HEK293 (cell line): ENCODE results near the gene DCUN1D2.

Experiments used
- BCL11A ChIP-seq: fragments of 450-650 bp; formaldehyde crosslinking; IDR thresholded peaks from 2 replicates; pipeline ENCODE4 v1.5.1; 2016; ENCODE audit warnings: low read depth, missing biosample characterization, missing genetic modification characterization
- GFI1B ChIP-seq: fragments of 450-650 bp; formaldehyde crosslinking; IDR thresholded peaks from 2 replicates; pipeline ENCODE4 v1.5.1; 2016; ENCODE audit warnings: missing biosample characterization, missing genetic modification characterization
- PRDM1 ChIP-seq: fragments of 450-650 bp; formaldehyde crosslinking; IDR thresholded peaks from 2 replicates; pipeline ENCODE4; 2016; ENCODE audit warnings: missing biosample characterization, missing genetic modification characterization
- PRDM10 ChIP-seq: fragments of 450-650 bp; formaldehyde crosslinking; IDR thresholded peaks from 2 replicates; pipeline ENCODE4 v1.5.1; 2016; ENCODE audit warnings: missing biosample characterization, missing genetic modification characterization
- SETDB1 ChIP-seq: IDR thresholded peaks from one replicate; pipeline ENCODE4 v1.6.1; 2017; ENCODE audit warnings: mild to moderate bottlenecking, low read length, moderate library complexity, mixed read lengths; ENCODE audit not compliant: insufficient read length
- TRIM28 ChIP-seq: IDR thresholded peaks from 2 replicates; pipeline ENCODE4 v1.6.1; 2011; ENCODE audit warnings: low read length, control low read depth, borderline replicate concordance
- ZBTB21 ChIP-seq: fragments of 450-650 bp; formaldehyde crosslinking; IDR thresholded peaks from 2 replicates; pipeline ENCODE4 v1.5.1; 2017; ENCODE audit warnings: missing biosample characterization, missing genetic modification characterization
- ZBTB48 ChIP-seq: fragments of 450-650 bp; formaldehyde crosslinking; IDR thresholded peaks from 2 replicates; pipeline ENCODE4 v1.5.1; 2016; ENCODE audit warnings: missing biosample characterization, missing genetic modification characterization
- ZFP3 ChIP-seq: fragments of 450-650 bp; formaldehyde crosslinking; IDR thresholded peaks from 2 replicates; pipeline ENCODE4 v1.5.1; 2016; ENCODE audit warnings: low read depth, missing biosample characterization, missing genetic modification characterization
- ZNF2 ChIP-seq: fragments of 450-650 bp; formaldehyde crosslinking; IDR thresholded peaks from 2 replicates; pipeline ENCODE4 v1.5.1; 2016; ENCODE audit warnings: missing biosample characterization, missing genetic modification characterization
- ZNF350 ChIP-seq: fragments of 450-650 bp; formaldehyde crosslinking; IDR thresholded peaks from 2 replicates; pipeline ENCODE4 v1.5.0; 2017; ENCODE audit warnings: missing biosample characterization, mild to moderate bottlenecking, missing genetic modification characterization
- ZNF394 ChIP-seq: fragments of 450-650 bp; formaldehyde crosslinking; IDR thresholded peaks from 2 replicates; pipeline ENCODE4 v1.5.1; 2016; ENCODE audit warnings: missing biosample characterization, missing genetic modification characterization, mild to moderate bottlenecking, moderate library complexity, borderline replicate concordance
- ZNF423 ChIP-seq: fragments of 450-650 bp; formaldehyde crosslinking; IDR thresholded peaks from 2 replicates; pipeline ENCODE4 v1.5.1; 2016; ENCODE audit warnings: missing biosample characterization, missing genetic modification characterization
- ZNF449 ChIP-seq: fragments of 450-650 bp; formaldehyde crosslinking; IDR thresholded peaks from 2 replicates; pipeline ENCODE4 v1.5.1; 2017; ENCODE audit warnings: missing biosample characterization, mild to moderate bottlenecking, missing genetic modification characterization, moderate library complexity
- ZNF548 ChIP-seq: fragments of 450-650 bp; formaldehyde crosslinking; IDR thresholded peaks from 2 replicates; pipeline ENCODE4 v1.5.1; 2016; ENCODE audit warnings: missing biosample characterization, missing genetic modification characterization
- ZNF585B ChIP-seq: fragments of 450-650 bp; formaldehyde crosslinking; IDR thresholded peaks from 2 replicates; pipeline ENCODE4 v1.5.1; 2016; ENCODE audit warnings: missing biosample characterization, missing genetic modification characterization
- ZNF596 ChIP-seq: fragments of 450-650 bp; IDR thresholded peaks from 2 replicates; pipeline ENCODE4 v1.5.0; 2018; ENCODE audit warnings: missing biosample characterization, mild to moderate bottlenecking, missing genetic modification characterization, moderate library complexity
- ZNF626 ChIP-seq: fragments of 450-650 bp; sonication (Bioruptor Pico); formaldehyde crosslinking; IDR thresholded peaks from 2 replicates; pipeline ENCODE4 v1.5.1; 2018; ENCODE audit warnings: missing biosample characterization, missing genetic modification characterization, inconsistent platforms
- ZNF639 ChIP-seq: fragments of 450-650 bp; formaldehyde crosslinking; IDR thresholded peaks from 2 replicates; pipeline ENCODE4 v1.5.1; 2016; ENCODE audit warnings: missing biosample characterization, missing genetic modification characterization
- ZNF654 ChIP-seq: fragments of 450-650 bp; formaldehyde crosslinking; IDR thresholded peaks from 2 replicates; pipeline ENCODE4 v1.5.1; 2016; ENCODE audit warnings: low read depth, missing biosample characterization, missing genetic modification characterization
- ZNF670 ChIP-seq: fragments of 450-650 bp; formaldehyde crosslinking; IDR thresholded peaks from 2 replicates; pipeline ENCODE4 v1.5.1; 2016; ENCODE audit warnings: missing biosample characterization, missing genetic modification characterization, low read depth
- ZNF677 ChIP-seq: fragments of 450-650 bp; IDR thresholded peaks from 2 replicates; pipeline ENCODE4 v1.5.0; 2018; ENCODE audit warnings: missing biosample characterization, mild to moderate bottlenecking, missing genetic modification characterization, moderate library complexity
- ZNF777 ChIP-seq: fragments of 450-650 bp; formaldehyde crosslinking; IDR thresholded peaks from 2 replicates; pipeline ENCODE4 v1.5.1; 2017; ENCODE audit warnings: missing biosample characterization, missing genetic modification characterization, borderline replicate concordance
- ZSCAN5A ChIP-seq: fragments of 450-650 bp; formaldehyde crosslinking; IDR thresholded peaks from 2 replicates; pipeline ENCODE4 v1.5.1; 2016; ENCODE audit warnings: missing biosample characterization, missing genetic modification characterization

The DCUN1D2 gene

GRCh38 chr13:113410472-113411201 lies 79.9 kb downstream of the DCUN1D2 start (continued):
- TF ChIP-seq PRDM10: peak; percentile 95
- TF ChIP-seq ZBTB21 (tag by site-specific recombination): peak; percentile 77
- TF ChIP-seq ZSCAN5A (tag by site-specific recombination): no peak
- peak; percentile 39; the same call in 1 of the 2 replicates for TF ChIP-seq ZNF639 (tag by site-specific recombination)
- no peak for TF ChIP-seq ZNF2 (tag by site-specific recombination)
- TF ChIP-seq ZNF350 (tag by site-specific recombination): no peak
- 0 out of 2 replicates have a peak, but pooled peaks have one; percentile 22 for TF ChIP-seq ZBTB48 (tag by site-specific recombination)
- no peak for TF ChIP-seq ZNF777 (tag by site-specific recombination)
- TF ChIP-seq ZNF654 (tag by site-specific recombination): no peak
- no peak for TF ChIP-seq ZNF626 (tag by site-specific recombination)
- no peak for TF ChIP-seq ZNF670
- TF ChIP-seq BCL11A (tag by site-specific recombination): 0 out of 2 replicates have a peak, but pooled peaks have one; percentile 32
- no peak for TF ChIP-seq PRDM1 (tag by site-specific recombination)
- no peak for TF ChIP-seq SETDB1
- no peak for TF ChIP-seq ZNF585B
- TF ChIP-seq ZNF596 (tag by site-specific recombination): no peak
- TF ChIP-seq ZNF394 (tag by site-specific recombination): peak; percentile 82
- no peak for TF ChIP-seq GFI1B
- TF ChIP-seq ZNF449 (tag by site-specific recombination): no peak
- no peak for TF ChIP-seq TRIM28
- TF ChIP-seq ZFP3 (tag by site-specific recombination): no peak
- TF ChIP-seq ZNF423 (tag by site-specific recombination): peak; percentile 44; the same call in 1 of the 2 replicates
- no peak for TF ChIP-seq ZNF677 (tag by site-specific recombination)
- no peak for TF ChIP-seq ZNF548 (tag by site-specific recombination)
- TF ChIP-seq, all 188 proteins: peak for 40
